Left renal pelvis (tissue), 4 donors: ENCODE data around the gene GRIFIN. TPM values are rescaled to one million over a fixed set of nuclear protein-coding genes. Genes with fewer than 3 reads are reported as not detected.

Experiments
- DNase-seq, 4 donors: peaks; one replicate each; pipeline ENCODE4 v3.0.0-alpha.2; 2013; ENCODE audit warnings: low read depth in 4 of 4, low spot score in 3 of 4
- polyA plus RNA-seq, 4 donors: library from polyadenylated mRNA; unstranded; fragments of 120-200 nt; gene quantifications; one replicate each; pipeline ENCODE4 v1.2.1, GENCODE V29; 2013; ENCODE audit not compliant: insufficient read length in 4 of 4

The GRIFIN gene
- polyA plus RNA-seq, 4 donors: not detected

- no peak for DNase-seq
These were observed 38.6 kb downstream of the GRIFIN start for GRCh38 chr7:2437537-2438148.

- DNase-seq: no peak
These were observed 39.1 kb downstream of the GRIFIN start for GRCh38 chr7:2437136-2437535.

DNA sequence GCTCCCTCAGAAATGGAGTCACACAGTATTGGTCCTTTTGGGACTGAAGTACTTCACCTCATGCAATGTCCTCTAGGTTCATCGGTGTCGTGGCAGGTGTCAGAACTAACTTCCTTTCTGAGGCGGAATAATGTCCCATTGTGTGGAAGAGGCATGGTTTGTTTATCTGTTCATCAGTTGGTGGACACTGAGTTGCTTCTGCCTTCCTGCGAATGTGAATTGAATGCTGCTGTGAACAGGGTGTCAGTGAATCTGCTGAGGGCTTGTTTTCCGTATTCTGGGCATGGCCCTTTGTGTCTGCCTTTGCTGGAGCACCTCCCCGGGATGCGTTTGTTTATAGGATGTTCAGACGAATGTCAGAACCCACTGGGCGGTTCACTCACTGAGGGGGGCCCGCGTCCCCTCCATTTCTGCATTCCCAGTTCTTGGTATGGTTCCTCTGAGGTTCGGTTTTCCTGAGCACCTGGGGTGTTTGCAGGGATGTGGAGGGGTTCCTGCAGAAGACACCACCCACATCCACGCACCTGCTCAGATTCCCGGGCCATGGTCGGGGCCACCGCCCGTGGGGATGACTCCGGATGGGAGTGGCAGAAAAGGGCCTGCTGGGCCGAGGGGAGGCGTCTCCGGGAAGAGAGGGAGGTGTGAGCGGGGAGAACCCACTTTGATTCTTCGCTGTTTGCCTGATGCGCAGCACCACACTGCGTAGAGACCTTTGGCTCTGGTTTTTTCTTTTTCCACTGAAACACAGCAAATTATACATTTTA is 39.7 kb downstream of the GRIFIN start:
- no peak for DNase-seq

DNA sequence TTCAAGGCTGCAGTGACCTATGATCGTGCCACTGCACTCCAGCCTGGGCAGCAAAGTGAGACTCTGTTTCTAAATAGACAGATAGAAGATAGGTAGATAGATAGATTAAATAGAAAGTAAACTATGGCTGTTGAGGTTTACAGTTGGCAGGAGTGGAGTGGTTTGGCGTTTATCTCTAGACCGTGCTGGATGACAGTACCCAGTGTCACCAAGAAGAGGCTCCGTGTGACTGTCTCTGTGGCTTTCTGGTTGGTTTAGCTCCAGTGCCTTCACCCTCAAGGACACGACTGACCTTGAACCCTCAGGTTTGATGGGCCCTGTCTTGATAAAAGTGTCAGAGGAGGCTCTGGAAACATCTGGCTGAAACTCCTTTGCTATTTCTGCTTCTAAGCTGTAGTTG is 41.1 kb downstream of the GRIFIN start:
- no peak for DNase-seq

DNA sequence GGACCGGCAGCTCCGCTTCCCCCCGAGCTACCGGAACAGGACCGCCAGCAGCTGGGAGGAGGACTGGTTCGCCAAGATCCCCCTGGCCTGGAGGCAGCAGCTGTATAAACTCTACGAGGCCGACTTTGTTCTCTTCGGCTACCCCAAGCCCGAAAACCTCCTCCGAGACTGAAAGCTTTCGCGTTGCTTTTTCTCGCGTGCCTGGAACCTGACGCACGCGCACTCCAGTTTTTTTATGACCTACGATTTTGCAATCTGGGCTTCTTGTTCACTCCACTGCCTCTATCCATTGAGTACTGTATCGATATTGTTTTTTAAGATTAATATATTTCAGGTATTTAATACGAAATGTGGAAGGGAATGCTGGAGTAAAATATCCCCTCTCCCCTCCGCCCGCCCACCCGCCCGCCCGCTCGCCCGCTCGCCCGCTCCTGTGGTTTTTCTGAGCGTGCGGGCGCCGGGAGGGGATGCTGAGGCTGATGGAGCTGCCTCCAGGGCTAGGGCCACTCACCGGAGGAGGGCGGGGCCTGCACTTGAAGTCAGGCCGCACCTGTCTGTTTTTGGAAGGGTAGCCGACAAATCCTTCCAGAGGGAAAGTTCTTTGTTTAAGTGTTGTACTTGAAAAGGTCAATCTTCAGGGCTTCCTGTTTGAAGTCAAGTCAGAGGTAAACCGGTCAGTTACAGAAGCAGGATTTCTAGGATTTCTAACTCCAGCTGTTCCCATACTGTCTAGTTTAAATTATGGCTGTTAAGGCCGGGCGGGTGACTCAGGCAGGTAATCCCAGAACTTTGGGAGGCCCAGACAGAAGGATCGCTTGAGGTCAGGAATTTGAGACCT is 42.3 kb downstream of the GRIFIN start:
- DNase-seq: no peak

- no peak for DNase-seq
These were observed 43.1 kb downstream of the GRIFIN start for GRCh38 chr7:2432910-2433712.

DNA sequence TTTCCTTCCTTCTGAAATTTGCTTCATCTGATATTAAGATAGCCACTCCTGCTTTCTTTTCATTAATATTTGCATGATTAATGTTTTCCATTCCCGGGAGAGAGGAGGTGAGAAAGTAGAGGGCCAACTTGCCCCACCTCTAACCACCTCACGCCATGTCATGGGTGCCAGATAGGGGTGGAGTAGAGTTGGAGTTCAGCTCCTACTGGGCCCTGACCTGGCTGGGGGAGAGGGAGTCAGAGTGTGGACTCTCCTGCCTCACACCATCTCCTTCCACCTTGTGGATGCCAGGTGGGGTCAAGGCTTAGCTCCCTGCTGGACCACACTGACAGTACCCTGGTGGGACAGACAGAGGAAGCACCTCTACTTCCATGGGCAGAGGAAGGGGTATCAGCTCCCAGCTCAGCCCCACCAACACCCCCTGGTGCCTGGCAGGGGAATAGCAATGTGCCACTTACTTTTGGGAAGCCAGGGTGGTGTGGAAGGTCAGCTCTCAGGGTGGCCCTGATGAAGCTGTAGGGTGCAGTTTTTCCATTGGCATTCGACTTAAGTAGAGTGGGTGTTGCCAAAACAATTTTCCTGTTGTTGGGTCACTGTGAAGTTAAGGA is 44.8 kb downstream of the GRIFIN start:
- DNase-seq: no peak

- DNase-seq: no peak
These were observed 50.4 kb downstream of the GRIFIN start for GRCh38 chr7:2425749-2426148.

Other genes with a start within 250 kb of the GRIFIN start
- 10 to 100 TPM; 18.9 to 24.5 (median 21.3) TPM for gene MAD1L1, start 243.5 kb downstream of the GRIFIN start, polyA plus RNA-seq
- gene MRM2, start 234.2 kb downstream of the GRIFIN start, polyA plus RNA-seq: 10 to 100 TPM; 26.2 to 39.6 (median 36.0) TPM
- gene NUDT1, start 234.2 kb downstream of the GRIFIN start, polyA plus RNA-seq: 10 to 100 TPM; 19.3 to 25.8 (median 19.8) TPM
- 10 to 100 TPM; 26.6 to 43.2 (median 35.4) TPM for gene SNX8, start 162.0 kb downstream of the GRIFIN start, polyA plus RNA-seq
- 100 to 1,000 TPM; 108 to 191 (median 142) TPM for gene EIF3B, start 121.6 kb downstream of the GRIFIN start, polyA plus RNA-seq
- gene CHST12, start 72.8 kb downstream of the GRIFIN start, polyA plus RNA-seq: 10 to 100 TPM in 2 of 4 donors, 1 to 10 TPM in 2; 8.3 to 13.9 (median 11.4) TPM
- 10 to 100 TPM; 10.7 to 34.9 (median 28.1) TPM for gene LFNG, start 43.4 kb upstream of the GRIFIN start, polyA plus RNA-seq
- gene BRAT1, start 79.1 kb upstream of the GRIFIN start, polyA plus RNA-seq: 10 to 100 TPM; 23.1 to 40.9 (median 25.2) TPM
- gene IQCE, start 82.6 kb upstream of the GRIFIN start, polyA plus RNA-seq: 10 to 100 TPM; 16.5 to 24.7 (median 19.4) TPM
- 100 to 1,000 TPM in 2 of 4 donors, 10 to 100 TPM in 2; 81.9 to 146 (median 108) TPM for gene TTYH3, start 155.6 kb upstream of the GRIFIN start, polyA plus RNA-seq
- gene AMZ1, start 211.8 kb upstream of the GRIFIN start, polyA plus RNA-seq: under 1 TPM; 0.10 to 0.31 (median 0.16) TPM